GM12874 (cell line): ENCODE measurements around the gene TTBK1.

Experiments
- TF ChIP-seq, protein P1 (sequence below): IDR thresholded peaks from 2 replicates; pipeline ENCODE4 v1.5.1; 2011; ENCODE audit warnings: low read depth, mild to moderate bottlenecking, control low read depth, low read length, moderate library complexity; ENCODE audit not compliant: insufficient read depth

TTBK1 gene

DNA sequence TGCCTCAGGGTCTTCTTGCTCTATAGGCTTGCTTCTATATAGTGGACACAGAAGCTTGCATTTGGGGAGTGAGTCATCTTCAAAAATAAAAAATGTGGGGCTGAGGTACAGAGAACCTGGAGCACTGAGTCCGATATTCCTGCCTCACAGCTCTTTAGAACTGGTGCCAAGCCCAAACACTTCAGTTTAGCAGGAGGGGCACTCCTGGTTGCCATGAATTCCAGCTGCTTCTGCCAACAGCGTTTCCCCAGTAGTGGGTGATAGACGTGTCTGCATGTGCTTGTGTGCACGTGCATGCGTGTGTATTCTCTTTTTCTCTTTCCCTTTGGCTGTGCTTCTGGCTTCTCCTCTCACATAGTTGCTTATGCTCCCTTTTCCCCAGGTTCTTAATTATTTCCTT, 25.9 kb upstream of the TTBK1 start:
- TF ChIP-seq, protein P1, sequence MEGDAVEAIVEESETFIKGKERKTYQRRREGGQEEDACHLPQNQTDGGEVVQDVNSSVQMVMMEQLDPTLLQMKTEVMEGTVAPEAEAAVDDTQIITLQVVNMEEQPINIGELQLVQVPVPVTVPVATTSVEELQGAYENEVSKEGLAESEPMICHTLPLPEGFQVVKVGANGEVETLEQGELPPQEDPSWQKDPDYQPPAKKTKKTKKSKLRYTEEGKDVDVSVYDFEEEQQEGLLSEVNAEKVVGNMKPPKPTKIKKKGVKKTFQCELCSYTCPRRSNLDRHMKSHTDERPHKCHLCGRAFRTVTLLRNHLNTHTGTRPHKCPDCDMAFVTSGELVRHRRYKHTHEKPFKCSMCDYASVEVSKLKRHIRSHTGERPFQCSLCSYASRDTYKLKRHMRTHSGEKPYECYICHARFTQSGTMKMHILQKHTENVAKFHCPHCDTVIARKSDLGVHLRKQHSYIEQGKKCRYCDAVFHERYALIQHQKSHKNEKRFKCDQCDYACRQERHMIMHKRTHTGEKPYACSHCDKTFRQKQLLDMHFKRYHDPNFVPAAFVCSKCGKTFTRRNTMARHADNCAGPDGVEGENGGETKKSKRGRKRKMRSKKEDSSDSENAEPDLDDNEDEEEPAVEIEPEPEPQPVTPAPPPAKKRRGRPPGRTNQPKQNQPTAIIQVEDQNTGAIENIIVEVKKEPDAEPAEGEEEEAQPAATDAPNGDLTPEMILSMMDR, result no peak

DNA sequence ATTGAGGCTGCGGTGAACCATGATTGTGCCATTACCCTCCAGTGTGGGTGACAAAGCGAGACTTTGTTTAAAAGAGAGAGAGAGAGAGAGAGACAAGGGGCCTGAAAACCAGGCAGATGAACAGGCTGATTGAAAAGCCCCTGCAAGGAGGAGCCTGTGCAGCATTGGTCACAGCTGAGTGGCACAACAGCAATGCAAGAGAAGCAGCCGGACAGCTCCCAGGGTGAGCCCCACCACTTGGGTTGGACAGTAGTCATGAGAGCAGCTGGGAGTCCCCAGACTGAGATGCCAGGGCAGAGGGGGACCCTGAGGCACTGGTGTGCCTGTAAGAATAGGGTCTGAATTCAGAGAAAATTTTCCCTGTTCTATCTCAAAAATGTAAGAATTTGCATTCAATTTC, 24.2 kb upstream of the TTBK1 start:
- TF ChIP-seq, protein P1, result no peak

DNA sequence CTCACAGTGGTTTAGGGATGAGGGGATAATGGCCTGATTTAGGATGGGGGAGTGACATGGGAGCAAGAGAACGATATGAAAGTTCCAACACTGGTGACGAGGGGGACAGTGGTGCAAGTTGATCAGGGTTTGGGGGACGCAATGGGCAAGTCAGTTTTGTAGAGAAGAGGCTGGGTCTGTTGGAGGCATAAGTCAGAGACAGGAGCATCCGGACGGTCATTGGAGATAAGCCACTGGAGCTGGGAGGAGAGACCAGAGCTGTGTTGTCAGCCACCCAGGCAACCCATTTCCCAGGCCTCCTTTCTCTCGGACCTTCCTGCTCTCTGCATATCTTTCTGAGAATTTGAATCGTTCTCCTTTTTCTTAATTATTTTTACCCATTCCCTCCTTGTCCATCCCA, 23.5 kb upstream of the TTBK1 start:
- TF ChIP-seq, protein P1, result no peak

DNA sequence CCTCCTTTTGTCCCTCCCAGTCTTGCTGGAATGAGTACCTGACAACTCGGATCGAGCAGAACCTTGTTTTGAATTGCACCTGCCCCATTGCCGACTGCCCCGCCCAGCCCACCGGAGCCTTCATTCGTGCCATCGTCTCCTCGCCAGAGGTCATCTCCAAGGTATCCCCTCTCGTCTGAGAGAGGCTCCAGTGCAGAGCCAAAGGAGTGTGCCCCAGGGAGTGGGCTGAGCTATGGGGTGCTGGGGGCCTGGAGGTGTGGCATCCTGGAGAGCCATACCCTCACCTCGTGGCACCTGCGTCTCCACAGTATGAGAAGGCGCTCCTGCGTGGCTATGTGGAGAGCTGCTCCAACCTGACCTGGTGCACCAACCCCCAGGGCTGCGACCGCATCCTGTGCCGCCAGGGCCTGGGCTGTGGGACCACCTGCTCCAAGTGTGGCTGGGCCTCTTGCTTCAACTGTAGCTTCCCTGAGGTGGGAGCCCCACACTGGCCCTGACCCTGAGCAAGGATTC, 22.8 kb upstream of the TTBK1 start:
- TF ChIP-seq, protein P1, result no peak

DNA sequence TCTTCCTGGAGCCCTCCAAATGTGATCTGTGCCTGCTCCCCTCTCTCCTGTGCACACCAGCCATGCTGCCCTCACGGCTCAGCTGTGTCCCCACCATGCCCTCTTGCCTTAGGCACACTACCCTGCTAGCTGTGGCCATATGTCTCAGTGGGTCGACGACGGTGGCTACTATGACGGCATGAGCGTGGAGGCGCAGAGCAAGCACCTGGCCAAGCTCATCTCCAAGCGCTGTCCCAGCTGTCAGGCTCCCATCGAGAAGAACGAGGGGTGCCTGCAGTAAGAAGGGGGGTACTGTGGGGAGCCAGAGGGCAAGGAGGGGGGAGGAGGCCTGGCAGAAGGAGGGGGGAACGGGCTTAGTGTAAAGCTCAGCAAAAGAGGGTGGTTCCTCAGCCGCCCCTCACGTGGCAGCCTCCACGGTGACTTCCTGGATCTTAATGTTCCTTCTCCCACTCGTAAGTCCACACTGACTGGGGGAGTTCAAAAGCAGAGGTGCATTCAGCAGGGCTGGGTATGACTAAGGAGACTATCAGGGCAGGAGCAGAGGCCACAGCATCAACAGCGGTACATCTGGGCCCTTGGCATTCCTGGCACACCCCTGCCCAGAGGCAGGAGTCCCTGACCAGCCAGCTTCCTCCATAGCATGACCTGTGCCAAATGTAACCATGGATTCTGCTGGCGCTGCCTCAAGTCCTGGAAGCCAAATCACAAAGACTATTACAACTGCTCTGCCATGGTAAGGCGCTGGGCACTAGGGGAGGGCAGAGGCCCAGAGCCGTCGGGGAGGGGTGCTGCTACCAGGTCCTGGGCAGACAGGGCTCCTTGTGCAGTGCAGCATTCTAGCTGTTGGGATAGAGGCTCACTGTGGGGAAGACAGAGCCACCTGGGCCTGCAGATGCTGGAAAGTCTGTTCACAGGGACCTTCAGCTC, 22.0 kb upstream of the TTBK1 start:
- TF ChIP-seq, protein P1, result no peak

DNA sequence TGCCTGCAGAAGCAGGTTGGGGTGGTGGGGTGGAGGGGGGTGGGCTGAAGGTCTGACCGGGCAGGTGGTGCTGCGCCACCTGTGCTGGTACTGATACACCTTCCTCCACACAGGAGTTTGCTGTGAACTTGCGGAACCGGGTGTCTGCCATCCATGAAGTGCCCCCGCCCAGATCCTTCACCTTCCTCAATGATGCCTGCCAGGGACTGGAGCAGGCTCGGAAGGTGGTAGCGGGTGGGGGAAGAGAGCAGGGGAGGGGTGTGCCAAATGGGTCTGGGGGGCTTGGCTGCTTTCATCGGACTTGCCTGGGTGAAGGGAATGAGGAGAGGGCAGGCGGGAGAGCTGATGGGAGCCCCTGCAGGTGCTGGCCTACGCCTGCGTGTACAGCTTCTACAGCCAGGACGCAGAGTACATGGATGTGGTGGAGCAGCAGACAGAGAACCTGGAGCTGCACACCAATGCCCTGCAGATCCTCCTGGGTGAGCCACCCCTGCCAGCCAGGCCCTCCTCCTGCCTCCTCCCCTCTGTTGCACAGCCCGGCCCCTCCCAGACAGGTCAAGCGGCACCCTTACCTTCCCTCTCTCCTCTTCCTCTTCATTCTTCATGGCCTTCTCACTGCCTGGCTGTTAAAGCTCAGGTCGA, 20.7 kb upstream of the TTBK1 start:
- TF ChIP-seq, protein P1, result no peak

DNA sequence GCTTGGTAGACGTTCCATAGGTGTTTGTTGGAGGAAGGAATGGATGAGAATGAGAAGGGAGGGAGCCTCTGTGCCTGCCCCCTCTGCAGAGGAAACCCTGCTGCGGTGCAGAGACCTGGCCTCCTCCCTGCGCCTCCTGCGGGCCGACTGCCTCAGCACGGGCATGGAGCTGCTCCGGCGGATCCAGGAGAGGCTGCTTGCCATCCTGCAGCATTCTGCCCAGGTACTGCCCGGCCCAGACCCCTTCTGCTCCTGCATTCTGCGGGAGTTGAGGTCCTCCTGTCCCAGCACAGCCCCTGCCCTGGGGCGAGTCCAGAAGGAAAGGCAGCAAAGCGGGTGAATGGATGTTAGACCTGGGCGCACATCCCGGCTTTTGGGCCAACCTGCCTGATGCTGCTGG, 20.1 kb upstream of the TTBK1 start:
- TF ChIP-seq, protein P1, result no peak
